Suprapubic skin (tissue), 4 donors: Measurements from ENCODE around the gene DYRK2. TPM values are rescaled to one million over a fixed set of nuclear protein-coding genes. Genes with fewer than 3 reads are reported as not detected.

ENCODE experiments used
- DNase-seq, 2 donors: peaks; one replicate each; pipeline ENCODE4 v3.0.0-alpha.2; 2019; ENCODE audit warnings: low spot score in 2 of 2
- H3K27ac ChIP-seq: fragments of 200-600 bp; sonication (generic); one replicate; pipeline ENCODE4 v1.5.1; 2019
- H3K27me3 ChIP-seq: fragments of 200-600 bp; sonication (generic); one replicate; pipeline ENCODE4 v1.5.1; 2019
- H3K36me3 ChIP-seq: fragments of 200-600 bp; sonication (generic); one replicate; pipeline ENCODE4 v1.5.1; 2019
- H3K4me1 ChIP-seq: fragments of 200-600 bp; sonication (generic); one replicate; pipeline ENCODE4 v1.5.1; 2019
- H3K4me3 ChIP-seq: fragments of 200-600 bp; sonication (generic); one replicate; pipeline ENCODE4 v1.5.1; 2019; ENCODE audit warnings: mild to moderate bottlenecking
- H3K9me3 ChIP-seq: fragments of 200-600 bp; sonication (generic); one replicate; pipeline ENCODE4 v1.5.1; 2019
- CTCF ChIP-seq, 2 donors: fragments of 200-600 bp in 1 of 2; fragments of 450-650 bp in 1 of 2; sonication (generic) in 1 of 2; IDR thresholded peaks; one replicate each; pipeline ENCODE4 v1.5.1; 2016 to 2019; ENCODE audit warnings: antibody characterized with exemption in 2 of 2, mild to moderate bottlenecking in 1 of 2, moderate library complexity in 1 of 2
- EP300 ChIP-seq: sonication (generic); formaldehyde crosslinking; IDR thresholded peaks from one replicate; pipeline ENCODE4 v1.6.1; 2017; ENCODE audit warnings: antibody characterized with exemption
- POLR2A ChIP-seq, 2 donors: fragments of 450-650 bp; IDR thresholded peaks; one replicate each; pipeline ENCODE4 v1.6.1; 2017; ENCODE audit warnings: antibody characterized with exemption in 2 of 2, mild to moderate bottlenecking in 2 of 2, moderate library complexity in 2 of 2
- POLR2AphosphoS5 ChIP-seq, 3 donors: sonication (generic); formaldehyde crosslinking; IDR thresholded peaks; one replicate each; pipeline ENCODE4 v1.6.1; 2017; ENCODE audit warnings: antibody characterized with exemption in 3 of 3
- WGBS: methylation state at CpG from one replicate; pipeline ENCODE4 v1.1.5; 2018; 5-methylcytosine and 5-hydroxymethylcytosine counted together
- total RNA-seq, 4 donors: library from RNA; depleted of rRNA; stranded (reverse); fragments of >200 nt; gene quantifications; one replicate each; pipeline ENCODE4 v1.1.0, GENCODE V29; 2016

Gene DYRK2
- total RNA-seq, 4 donors from 2014 or later, result 10.4 to 22.3 (median 18.7) TPM

DNA sequence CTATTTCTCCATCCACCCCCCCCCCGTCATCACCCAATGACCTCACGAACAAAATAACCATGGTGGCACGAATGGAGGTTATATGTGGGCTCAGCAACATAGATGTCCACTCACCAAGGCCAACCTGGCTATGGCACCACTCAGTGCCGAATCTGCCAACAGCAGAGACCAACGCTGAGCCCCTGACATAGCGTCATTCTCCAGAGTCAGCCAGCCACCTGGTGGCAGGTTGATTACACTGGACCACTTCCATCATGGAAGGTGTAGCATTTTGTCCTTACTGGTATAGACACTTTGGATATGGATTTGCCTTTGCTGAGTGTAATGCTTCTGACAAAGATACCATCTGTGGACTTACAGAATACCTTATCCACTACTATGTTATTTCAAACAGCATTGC is 24.2 kb upstream of the DYRK2 start:
- H3K27ac ChIP-seq, result no peak overlapping the region
- H3K27me3 ChIP-seq, result no peaks in the 10 kb centered on the region
- H3K4me3 ChIP-seq, result no peak overlapping the region
- H3K4me1 ChIP-seq, result no peaks in the 10 kb centered on the region
- no peak for DNase-seq
- 89% methylated on average over 6 of the region's 6 CpGs for WGBS
- TF ChIP-seq POLR2AphosphoS5 (IDR thresholded peaks at IDR 0.05), result no peak
- no peak for TF ChIP-seq CTCF (IDR thresholded peaks at IDR 0.05)
- no peak for TF ChIP-seq EP300
- no peak for TF ChIP-seq POLR2A (IDR thresholded peaks at IDR 0.05)
- H3K9me3 ChIP-seq, result no peaks in the 10 kb centered on the region
- no peaks in the 10 kb centered on the region for H3K36me3 ChIP-seq

- Histone ChIP-seq H3K4me3 (no peak overlapping the region), H3K36me3 (no peaks in the 10 kb centered on the region), H3K27ac (no peak overlapping the region), H3K27me3 (no peaks in the 10 kb centered on the region), H3K4me1 (no peaks in the 10 kb centered on the region), H3K9me3 (no peaks in the 10 kb centered on the region)
- DNase-seq, result no peak
- TF ChIP-seq POLR2AphosphoS5 (IDR thresholded peaks at IDR 0.05) (no peak), POLR2A (IDR thresholded peaks at IDR 0.05) (no peak), EP300 (no peak), CTCF (IDR thresholded peaks at IDR 0.05) (no peak)
- WGBS, result 55% methylated on average over 1 of the region's 1 CpG
These were observed 23.5 kb upstream of the DYRK2 start for GRCh38 chr12:67625004-67625403.

DNA sequence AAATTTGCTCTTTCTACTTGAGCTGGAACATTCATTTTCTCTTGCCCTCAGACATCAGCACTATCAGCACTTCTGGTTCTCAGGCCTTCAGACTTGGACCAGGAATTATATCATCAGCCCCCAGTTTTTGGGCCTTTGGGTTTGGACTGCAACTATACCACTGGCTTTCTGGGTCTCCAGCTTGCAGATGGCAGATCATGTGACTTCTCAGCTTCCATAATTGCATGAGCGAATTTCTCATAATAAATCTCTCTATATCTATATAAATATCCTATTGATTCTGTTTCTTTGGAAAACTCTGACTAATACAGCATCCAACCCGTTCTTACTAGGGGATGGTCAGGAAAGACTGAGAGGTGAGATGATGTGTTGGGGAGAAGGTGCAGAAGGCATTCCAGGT is 22.4 kb upstream of the DYRK2 start:
- H3K36me3 ChIP-seq, result no peaks in the 10 kb centered on the region
- 94% methylated on average over 2 of the region's 2 CpGs for WGBS
- no peak for TF ChIP-seq CTCF (IDR thresholded peaks at IDR 0.05)
- TF ChIP-seq POLR2AphosphoS5 (IDR thresholded peaks at IDR 0.05), result no peak
- TF ChIP-seq POLR2A (IDR thresholded peaks at IDR 0.05), result no peak
- no peak for TF ChIP-seq EP300

DNA sequence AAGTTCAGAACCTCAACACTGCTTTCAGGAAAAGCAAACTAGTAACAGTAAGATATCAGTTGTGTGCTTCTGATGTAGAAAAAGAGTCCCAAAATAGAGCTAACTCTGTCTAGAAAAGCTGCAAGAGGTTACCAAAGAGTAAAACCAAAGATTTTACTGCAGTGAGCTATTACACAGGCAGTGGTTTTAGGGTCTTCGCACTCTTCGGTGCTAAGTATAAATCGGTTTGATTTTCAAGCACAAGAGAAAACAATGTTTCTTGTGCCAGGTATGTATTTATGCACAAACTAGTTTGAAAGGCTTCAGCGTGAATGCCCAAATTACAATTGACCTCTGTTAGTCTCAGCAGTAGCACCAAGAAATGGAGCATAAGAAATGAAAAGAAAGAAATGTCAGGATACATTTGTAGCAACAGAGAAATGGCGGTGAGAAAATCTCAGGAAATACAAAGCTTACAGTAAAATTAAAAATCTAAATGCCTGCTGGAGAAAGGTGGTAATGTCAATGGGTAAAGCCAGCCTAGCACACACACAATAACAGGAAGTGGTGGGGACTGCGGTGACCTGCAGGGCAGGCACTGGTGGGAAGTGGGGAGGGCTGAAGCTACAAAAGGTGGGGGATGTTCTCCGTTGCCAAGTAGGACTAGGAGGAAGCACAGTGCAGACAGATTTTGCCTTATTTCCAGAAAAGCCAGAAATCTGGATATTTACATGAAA is 18.0 kb upstream of the DYRK2 start:
- Histone ChIP-seq H3K9me3 (no peaks in the 10 kb centered on the region), H3K4me3 (no peak overlapping the region), H3K36me3 (no peaks in the 10 kb centered on the region), H3K27me3 (no peaks in the 10 kb centered on the region), H3K4me1 (no peaks in the 10 kb centered on the region), H3K27ac (no peak overlapping the region)
- 60% methylated on average over 7 of the region's 7 CpGs for WGBS
- TF ChIP-seq EP300, result no peak
- no peak for TF ChIP-seq CTCF (IDR thresholded peaks at IDR 0.05)
- TF ChIP-seq POLR2A (IDR thresholded peaks at IDR 0.05), result no peak
- no peak for TF ChIP-seq POLR2AphosphoS5 (IDR thresholded peaks at IDR 0.05)
- DNase-seq, result no peak

More for the DNA sequence above, 22.4 kb upstream of the DYRK2 start:
- DNase-seq, result no peak
- H3K27ac ChIP-seq, result no peak overlapping the region
- H3K4me3 ChIP-seq, result no peak overlapping the region
- H3K27me3 ChIP-seq, result no peaks in the 10 kb centered on the region
- no peaks in the 10 kb centered on the region for H3K4me1 ChIP-seq
- H3K9me3 ChIP-seq, result no peaks in the 10 kb centered on the region

GRCh38 chr12:67632005-67632404 is 16.5 kb upstream of the DYRK2 start:
- no peak for TF ChIP-seq EP300
- no peak for TF ChIP-seq POLR2A (IDR thresholded peaks at IDR 0.05)
- no peak for TF ChIP-seq CTCF (IDR thresholded peaks at IDR 0.05)
- TF ChIP-seq POLR2AphosphoS5 (IDR thresholded peaks at IDR 0.05), result no peak
- H3K9me3 ChIP-seq, result no peaks in the 10 kb centered on the region
- H3K27ac ChIP-seq, result no peak overlapping the region
- no peak overlapping the region for H3K4me3 ChIP-seq
- 63% methylated on average over 3 of the region's 3 CpGs for WGBS
- no peaks in the 10 kb centered on the region for H3K4me1 ChIP-seq
- no peaks in the 10 kb centered on the region for H3K27me3 ChIP-seq
- no peak for DNase-seq
- no peaks in the 10 kb centered on the region for H3K36me3 ChIP-seq
